Left colon (tissue), 2 donors: ENCODE data around the gene ANKUB1. TPM values are rescaled to one million over a fixed set of nuclear protein-coding genes. Genes with fewer than 3 reads are reported as not detected.
"Not testable (repeated sequence)": the region's sequence is repeated elsewhere in the genome, so short reads cannot be mapped to it uniquely, and the experiment has no call there.

Experiments used
- ATAC-seq: fragments of 200-7000 bp; cut with Tn5 transposase; one replicate; pipeline ENCODE4 v1.9.1; 2020; ENCODE audit warnings: mild to moderate bottlenecking, moderate library complexity
- DNase-seq, 2 donors: peaks; one replicate each; pipeline ENCODE4 v3.0.0-alpha.2; 2020
- intact Hi-C, 2 donors: fragments of 100-400 bp; cut with DNase I in 1 of 2; cut with micrococcal nuclease in 1 of 2; formaldehyde crosslinking; loops; one replicate each; pipeline versions ENCODE4 v1.11.2 to v1.14.0; 2022; cut with DNase I, micrococcal nuclease
- long read RNA-seq: library from polyadenylated mRNA; unstranded; transcript quantifications from one replicate; pipeline ENCODE4 v2.0.0, GENCODE V29; 2021
- total RNA-seq, 2 donors: library from RNA; stranded (reverse); fragmentation: NEBNext Ultra II Directional; extraction: Animal tissue kit (Norgen Biotek cat#: 25700); gene quantifications; one replicate each; pipeline ENCODE4 v1.2.1, GENCODE V29; 2021
- donor health status: DM: no; HTN: no; CAD: no.
- donor health status: DM: yes; HTN: yes; CAD: no.

ANKUB1 gene, protein sequence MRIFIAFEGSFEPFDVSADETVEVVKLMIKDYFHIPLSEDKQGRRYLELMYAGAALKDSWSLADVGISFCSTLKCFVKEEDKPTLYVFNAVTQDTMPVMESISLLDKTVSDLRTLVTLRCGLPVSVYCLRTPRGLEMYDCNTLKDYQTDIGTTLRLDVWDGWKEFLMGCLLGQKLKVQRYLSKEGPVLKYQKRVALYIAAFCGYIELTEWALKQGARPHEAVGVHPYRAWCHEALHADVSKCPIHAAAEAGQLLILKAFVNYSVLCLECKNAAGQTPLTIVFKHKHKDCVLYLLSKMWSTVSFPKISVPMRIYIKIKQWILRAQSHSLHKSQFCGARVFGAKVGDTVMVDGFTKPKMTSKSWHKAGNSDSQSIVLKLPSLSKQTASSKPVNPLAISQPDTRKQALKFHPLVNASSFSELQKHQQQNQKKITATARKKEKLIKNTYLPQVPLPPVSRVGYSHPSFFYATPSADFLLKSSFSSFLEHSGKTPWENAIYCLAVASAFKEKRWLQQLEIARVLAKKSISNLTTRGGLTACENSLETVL
- not detected for total RNA-seq
- long read RNA-seq, partial matches to known transcripts = 0 of 9 reads
- long read RNA-seq, other reads (novel, unspliced or antisense) = 9 of 9 reads

DNA sequence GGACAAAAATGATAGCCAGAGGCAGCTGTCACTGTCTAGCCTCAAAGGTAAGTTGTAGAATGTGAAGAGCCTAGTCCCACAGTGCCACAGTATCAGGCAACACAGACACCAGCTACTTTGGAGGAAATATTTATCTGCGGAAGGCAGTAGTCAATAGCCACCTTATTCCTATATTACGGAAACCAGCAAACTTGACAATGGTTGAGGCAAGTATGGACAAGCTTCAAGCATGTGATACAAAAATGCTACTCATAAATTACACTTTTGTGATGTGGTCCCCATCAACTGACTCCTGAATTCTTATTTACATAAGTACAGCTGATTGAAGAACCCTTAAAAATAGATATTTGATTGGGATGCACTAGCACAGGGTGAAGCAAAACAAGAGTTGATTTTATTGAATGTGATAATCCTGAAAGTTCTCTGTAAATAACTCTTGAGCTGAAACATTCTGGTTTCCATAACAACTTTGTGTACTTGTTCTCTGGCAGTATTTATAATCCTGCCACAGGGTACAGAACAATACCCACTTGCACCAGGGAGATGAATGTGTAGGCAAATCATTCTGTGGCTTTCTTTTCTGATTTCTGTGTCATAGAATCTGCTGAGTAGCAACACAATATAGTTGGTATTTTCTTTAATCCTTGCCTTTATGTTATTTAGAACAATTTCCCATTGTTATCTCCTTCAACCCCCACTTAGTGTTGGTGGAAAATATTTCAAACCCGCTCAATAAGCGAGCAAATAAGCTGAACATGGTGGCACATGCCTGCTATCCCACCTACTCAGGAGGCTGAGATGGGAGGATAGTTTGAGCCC is at the start of gene ANKUB1:
ANKUB1 (minus strand) TSS at position 103 of the 819 bp plus-strand sequence. CDS start 188 bp downstream, outside the sequence.
- ATAC-seq = no peak
- no peak for DNase-seq
- intact Hi-C loops = no loop called here

DNA sequence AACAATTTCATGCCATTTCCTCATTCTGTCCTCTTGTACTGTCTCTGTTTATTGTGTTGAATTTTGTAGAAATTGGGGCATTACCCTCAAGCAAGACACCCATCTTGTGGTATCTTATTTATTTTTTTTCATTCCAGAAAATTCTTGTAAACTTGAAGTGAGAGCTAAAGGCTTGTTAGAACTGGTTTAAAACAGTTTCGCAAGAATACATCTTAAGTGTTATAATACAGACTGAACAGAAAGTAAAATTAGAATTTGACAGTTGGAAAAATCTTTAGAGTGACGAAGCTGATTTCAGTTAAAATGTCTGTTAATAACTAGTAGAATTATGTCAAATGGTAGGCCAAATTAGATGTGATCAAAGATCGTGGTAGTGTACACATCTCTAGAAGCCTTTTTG is 47.5 kb upstream of the ANKUB1 start:
- ATAC-seq (no peak), DNase-seq (no peak)

DNA sequence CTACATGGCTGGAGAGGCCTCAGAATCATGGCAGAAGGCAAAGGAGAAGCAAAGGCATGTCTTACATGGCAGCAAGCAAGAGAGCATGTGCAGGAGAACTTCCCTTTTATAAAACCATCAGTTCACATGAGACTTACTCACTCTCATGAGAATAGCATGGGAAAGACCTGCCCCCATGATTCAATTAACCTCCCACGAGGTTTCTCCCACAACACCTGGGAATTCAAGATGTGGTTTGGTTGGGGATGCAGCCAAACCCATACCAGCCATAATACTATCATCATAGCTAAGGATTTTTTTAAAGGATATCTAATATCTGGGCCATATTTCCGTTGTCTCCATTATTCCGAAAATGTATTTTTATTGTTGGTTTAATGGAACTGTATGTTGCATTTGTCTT is 47.1 kb upstream of the ANKUB1 start:
- DNase-seq, intact Hi-C loops, ATAC-seq: not testable (repeated sequence)

More for the DNA sequence above, 47.5 kb upstream of the ANKUB1 start:
- intact Hi-C loops = no loop called here

DNA sequence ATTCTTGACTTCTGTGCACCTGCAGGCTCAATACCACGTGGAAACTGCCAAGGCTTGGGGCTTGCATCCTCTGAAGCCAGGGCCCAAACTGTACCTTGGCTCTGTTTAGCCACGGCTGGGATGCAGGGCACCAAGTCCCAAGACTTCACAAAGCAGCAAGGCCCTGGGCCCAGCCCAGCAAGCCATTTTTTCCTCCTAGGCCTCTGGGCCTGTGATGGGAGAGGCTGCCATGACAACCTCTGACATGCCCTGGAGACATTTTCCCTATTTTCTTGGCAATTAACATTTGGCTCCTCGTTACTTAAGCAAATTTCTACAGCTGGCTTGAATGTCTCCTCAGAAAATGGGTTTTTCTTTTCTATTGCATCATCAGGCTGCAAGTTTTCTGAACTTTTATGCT is 46.1 kb upstream of the ANKUB1 start:
- ATAC-seq, intact Hi-C loops, DNase-seq: not testable (repeated sequence)

DNA sequence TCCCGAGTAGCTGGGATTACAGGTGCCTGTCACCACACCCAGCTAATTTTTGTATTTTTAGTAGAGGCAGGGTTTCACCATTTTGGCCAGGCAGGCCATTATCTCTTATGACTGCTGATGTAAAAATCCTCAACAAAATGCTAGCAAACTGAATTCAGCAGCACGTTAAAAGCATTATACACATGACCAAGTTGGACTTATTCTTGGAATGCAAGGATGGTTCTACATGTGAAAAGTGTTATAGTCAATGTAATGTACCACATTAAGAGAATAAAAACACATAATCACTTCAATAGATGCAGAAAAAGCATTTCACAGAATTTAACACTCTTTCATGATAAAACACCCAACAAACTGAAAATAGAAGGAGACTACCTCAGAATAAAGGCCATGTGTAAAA is 40.9 kb upstream of the ANKUB1 start:
- ATAC-seq (no peak), DNase-seq (no peak)
- intact Hi-C loops = no loop called here

DNA sequence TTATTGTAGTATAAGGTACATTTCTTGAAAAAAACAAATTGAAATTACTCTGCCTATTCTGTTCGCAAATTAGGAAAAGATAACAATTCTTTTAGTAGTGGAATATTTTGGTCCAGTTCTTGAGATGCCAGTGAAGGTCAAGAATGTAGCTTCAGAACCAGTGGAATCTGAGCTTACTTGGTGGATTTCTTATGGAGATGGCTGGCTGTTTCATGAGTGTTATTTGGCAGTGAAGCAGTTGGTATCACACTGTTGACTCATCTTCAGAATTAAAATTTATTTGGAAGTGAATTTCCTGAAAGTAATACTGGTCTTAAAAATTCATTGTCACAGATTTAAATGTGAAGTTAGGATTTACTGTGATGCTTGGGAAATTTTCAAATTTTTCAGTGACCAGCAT is 39.7 kb upstream of the ANKUB1 start:
- intact Hi-C loops = no loop called here
- DNase-seq = no peak
- ATAC-seq = no peak

DNA sequence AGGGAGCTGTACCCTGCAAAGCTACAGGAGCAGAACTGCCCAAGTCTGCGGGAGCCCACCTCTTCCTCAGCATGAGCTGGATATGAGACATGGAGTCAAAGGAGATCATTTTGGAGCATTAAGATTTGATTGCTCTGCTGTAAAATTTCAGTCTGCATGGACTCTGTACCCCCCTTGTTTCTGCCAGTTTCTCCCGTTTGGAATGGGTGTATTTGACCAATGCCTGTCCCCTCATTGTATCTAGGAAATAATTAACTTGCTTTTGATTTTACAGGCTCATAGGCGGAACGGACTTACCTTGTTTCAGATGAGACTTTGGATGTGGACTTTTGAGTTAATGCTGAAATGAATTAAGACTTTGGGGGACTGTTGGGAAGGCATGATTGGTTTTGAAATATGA is 39.0 kb upstream of the ANKUB1 start:
- ATAC-seq (peak; percentile 55), DNase-seq (no peak)
- intact Hi-C loops = no loop called here

DNA sequence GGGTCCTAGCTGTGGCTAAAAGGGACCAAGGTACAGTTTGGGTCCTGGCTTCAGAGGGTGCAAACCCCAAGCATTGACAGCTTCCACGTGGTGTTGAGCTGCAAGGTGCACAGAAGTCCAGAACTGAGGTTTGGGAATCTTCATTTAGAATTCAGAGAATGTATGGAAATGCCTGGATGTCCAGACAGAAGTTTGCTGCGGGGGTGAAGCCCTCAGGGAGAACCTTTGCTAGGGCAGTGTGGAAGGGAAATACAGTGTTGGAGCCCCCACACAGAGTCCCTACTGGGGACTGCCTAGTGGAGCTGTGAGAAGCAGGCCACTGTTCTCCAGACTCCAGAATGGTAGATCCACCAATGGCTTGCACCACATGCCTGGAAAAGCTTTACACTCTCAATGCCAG is 38.5 kb upstream of the ANKUB1 start:
- no peak for ATAC-seq
- intact Hi-C loops = no loop called here
- no peak for DNase-seq

DNA sequence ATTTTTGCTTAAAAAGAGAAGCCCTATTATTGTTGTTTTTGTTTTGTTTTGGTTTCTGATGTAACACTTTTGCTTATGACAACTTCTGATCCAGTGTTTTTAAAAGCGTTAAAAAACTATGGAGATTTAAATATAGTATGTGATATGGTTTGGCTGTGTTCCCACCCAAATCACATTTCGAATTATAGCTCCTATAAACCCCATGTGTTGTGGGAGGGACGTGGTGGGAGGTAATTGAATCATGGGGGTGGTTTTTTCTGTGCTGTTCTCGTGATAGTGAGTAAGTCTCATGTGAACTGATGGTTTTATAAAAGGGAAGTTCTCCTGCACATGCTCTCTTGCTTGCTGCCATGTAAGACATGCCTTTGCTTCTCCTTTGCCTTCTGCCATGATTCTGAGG is 37.3 kb upstream of the ANKUB1 start:
- ATAC-seq, intact Hi-C loops: not testable (repeated sequence)

DNA sequence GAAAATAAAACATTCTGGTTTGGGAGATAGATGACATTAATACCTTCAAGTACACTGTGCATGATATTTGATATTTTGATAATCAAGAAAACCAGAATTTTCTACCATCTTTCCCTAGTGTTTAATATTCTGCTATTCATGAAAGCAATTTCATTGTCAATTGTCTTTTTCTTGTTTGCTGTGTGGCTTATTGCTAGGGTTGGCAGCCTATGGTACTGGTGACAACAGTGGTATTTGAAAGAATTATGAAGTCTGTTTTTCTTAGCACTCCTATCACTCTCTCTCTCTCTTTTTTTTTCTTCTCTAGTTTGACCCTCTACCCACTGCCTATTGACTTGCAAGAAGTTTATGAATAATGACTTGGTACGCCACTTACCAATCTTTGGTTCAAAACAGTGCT is 36.0 kb upstream of the ANKUB1 start:
- intact Hi-C loops = no loop called here
- ATAC-seq (no peak), DNase-seq (no peak)

More for the DNA sequence above, 37.3 kb upstream of the ANKUB1 start:
- DNase-seq = not testable (repeated sequence)

DNA sequence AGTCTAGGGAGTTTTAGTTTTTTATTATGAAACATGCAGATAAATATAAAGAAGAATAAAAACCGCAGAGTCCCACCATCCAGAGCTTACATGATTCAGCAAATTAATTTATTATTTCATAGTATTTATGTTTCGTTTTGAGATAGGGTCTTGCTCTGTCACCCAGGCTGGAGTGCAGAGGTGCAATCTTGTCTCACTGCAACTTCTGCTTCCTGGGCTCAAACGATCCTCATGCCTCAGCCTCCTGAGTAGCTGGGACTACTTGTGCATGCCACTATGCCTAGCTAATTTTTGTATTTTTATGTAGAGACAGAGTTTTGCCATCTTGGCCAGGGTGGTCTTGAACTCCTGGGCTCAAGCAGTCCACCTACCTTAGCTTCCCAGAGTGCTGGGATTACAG is 34.3 kb upstream of the ANKUB1 start:
- intact Hi-C loops = no loop called here
- DNase-seq (no peak), ATAC-seq (no peak)

DNA sequence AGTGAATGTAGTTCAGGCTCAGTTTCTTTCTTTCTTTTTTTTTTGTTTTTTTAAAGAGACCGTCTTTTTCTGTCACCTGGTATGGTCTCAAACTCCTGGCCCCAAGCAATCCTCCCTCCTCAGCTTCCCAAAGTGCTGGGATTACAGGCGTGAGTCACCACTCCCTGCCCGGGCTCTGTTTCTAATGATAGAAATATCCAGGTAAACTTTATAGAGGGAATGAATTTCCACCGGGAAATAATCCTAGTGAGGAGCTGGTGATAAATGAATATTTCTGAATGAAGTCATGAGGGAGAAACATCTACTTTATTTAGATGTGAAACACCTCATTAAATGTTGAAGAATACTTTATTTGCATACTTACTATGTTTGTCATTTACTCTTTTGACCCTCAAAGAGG is 27.8 kb upstream of the ANKUB1 start:
- intact Hi-C loops = no loop called here
- DNase-seq = no peak
- ATAC-seq = no peak

DNA sequence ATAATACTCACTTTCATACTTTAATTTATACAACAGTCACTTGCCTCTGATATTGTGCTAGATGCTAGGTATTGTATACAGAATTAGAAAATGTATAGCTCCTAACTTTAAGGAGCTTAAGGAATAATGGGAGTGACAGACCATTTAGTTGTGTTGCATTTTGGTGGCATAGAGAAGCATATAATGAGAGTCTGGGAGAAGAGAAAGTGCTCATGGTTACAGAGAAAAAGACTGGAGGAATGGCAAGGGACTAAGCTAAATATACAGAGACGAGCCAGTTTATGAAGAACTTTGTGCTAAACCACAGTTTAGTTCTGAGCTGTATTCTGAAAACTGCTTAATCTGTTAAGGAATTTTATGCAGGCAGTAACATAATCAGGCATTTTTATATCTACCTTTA is 27.1 kb upstream of the ANKUB1 start:
- DNase-seq = no peak

DNA sequence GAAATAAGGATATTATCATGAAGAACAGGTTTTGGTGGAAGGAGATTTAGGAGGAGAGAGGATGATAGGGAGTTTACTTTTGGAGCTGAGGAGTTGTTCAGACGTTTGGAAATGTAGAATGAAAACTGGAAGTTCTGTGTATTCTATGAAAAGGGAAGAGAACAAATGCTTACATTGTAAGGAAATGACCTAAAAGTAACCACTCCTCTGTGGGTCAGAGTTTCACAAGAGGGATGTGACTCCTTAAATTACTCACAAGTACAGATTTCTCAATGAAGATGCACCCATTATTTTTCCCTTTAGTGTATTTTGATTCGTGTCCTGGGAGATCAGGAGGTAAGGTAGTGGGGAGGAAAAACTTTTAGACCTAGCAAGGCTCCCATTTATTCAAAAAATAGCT is 24.6 kb upstream of the ANKUB1 start:
- intact Hi-C loops = no loop called here
- DNase-seq (no peak), ATAC-seq (no peak)

More for the DNA sequence above, 27.1 kb upstream of the ANKUB1 start:
- ATAC-seq = no peak
- intact Hi-C loops = no loop called here

DNA sequence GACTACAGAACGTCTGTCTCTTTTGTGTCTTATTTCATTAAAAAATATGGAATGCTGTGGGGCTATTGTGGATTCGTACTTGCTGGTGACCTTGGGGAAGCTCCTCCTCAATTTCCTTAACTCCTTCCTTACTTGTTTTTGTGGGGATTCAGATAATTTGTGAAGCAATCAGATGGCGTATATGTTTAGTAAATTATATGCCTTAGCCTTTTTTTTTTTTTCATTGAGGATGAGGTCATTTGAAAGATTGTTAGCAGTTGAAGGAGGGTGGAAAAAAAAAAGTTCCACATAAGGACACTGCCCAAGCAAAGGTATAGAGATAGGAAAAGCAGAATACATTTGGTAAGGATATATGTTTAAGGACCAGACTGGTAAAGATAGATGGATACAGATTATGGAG is 24.0 kb upstream of the ANKUB1 start:
- intact Hi-C loops = no loop called here
- ATAC-seq = no peak
- DNase-seq = no peak

DNA sequence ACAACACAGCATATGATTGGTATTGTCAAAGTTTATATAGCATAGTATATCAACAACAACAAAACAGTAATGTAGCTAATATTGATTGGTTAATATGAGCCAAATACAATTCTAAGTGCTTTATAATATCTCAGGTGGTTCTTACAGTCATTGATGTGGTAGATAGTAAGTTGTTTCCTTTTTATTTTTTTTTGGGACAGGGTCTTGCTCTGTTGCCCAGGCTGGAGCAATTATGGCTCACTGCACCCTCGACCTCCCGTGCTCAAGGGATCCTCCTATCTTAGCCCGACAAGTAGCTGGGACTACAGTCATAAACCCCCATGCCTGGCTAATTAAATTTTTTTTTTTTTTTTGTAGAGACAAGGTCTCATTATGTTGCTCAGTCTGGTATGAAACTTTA is 23.4 kb upstream of the ANKUB1 start:
- intact Hi-C loops = no loop called here
- ATAC-seq (no peak), DNase-seq (no peak)

DNA sequence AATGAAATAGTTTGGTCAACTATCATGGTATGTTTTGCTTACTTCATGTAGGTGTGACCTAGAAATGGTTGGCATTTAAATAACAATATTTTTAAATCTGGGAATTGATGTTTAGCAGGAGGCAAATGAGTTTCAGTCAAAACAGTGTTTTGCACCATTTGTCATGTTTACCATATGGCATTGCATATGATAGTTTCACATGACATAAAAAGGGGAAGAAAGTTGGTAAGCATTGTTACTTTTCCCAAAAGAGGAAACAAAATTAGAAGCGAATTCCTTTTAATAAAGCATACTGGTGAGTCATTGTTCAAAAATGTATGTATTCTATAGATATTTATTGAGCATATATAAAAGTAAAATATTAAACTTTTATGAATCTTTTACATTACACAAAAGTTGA is 23.0 kb upstream of the ANKUB1 start:
- ATAC-seq = no peak
- intact Hi-C loops = no loop called here

DNA sequence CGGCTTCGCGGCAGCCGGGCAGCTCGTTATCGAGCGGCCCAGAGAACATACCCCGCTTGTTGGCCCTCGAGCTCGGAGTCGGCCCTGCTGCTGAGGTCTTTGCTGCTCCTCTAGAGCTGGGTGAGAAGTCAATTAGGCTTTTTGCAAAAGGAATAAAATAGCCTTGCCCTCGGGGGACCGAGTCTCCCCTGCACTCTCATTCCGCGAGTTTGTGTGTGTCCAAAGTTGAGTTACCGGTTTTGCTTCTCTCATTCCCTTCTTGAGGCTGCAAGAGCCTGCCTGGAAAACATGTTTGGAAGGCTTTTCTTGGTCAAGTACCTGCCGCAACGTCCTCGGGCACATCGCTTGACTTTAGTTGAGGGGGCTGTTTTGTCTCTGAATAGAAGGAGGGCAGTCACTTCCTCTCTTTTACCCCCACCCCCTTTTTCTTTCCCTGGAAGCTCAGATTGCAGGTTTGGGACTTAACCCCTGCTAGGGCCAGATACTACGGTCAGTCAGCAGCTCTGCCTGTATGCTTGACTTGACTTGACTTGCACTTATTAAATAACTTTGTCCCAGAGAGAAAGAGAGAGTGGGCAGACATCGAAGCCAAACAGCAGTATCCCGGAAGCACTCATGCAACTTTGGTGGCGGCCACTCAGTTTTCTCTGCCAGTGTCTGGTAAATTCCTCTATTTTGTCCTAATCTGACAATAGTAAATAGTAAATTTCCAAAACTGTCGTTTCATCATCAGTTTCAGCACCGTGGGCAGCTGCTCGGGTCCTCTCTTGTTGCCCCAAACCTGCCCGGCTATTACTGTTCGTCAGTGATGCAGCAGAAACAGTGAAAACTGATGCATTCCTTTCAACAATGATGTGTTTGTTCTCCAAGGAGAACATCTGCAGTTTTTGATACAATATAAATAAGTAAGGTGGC is 21.3 kb upstream of the ANKUB1 start:
- intact Hi-C loops = no loop called here
- peak; percentile 28 for ATAC-seq
- peak in 1 of 2 donors; percentile 25 for DNase-seq

More for the DNA sequence above, 23.0 kb upstream of the ANKUB1 start:
- no peak for DNase-seq
